OCI-LY3 (cell line): ENCODE data around the gene CCBE1.

Source experiments
- EZH2phosphoT487 ChIP-seq: fragments of 200-600 bp; shearing (Covaris generic); IDR thresholded peaks from 2 replicates; pipeline ENCODE4 v1.6.1; 2018; ENCODE audit warnings: antibody characterized with exemption, mixed run types, low read depth
- TF ChIP-seq, protein P1 (sequence below): fragments of 200-600, 300-600 bp; sonication (generic); IDR thresholded peaks from 2 replicates; pipeline ENCODE4 v1.5.1; 2014; ENCODE audit warnings: antibody characterized with exemption, low read length, low read depth

DNA sequence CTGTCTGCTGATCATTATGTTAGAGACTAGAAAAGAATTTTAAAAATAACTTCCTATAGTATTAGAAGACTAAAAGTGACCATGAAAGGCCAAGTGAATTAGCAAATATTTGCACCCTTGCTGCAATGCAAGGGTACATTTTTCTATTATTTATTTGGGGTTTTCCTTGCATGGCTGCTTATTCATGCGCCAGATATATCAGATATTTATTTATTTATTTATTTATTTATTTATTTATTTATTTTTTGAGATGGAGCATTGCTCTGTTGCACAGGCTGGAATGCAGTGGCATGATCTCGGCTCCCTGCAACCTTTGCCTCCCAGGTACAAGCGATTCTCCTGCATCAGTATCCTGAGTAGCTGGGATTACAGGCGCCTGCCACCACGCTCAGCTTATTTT is 211.8 kb downstream of the CCBE1 start:
- TF ChIP-seq, protein P1, sequence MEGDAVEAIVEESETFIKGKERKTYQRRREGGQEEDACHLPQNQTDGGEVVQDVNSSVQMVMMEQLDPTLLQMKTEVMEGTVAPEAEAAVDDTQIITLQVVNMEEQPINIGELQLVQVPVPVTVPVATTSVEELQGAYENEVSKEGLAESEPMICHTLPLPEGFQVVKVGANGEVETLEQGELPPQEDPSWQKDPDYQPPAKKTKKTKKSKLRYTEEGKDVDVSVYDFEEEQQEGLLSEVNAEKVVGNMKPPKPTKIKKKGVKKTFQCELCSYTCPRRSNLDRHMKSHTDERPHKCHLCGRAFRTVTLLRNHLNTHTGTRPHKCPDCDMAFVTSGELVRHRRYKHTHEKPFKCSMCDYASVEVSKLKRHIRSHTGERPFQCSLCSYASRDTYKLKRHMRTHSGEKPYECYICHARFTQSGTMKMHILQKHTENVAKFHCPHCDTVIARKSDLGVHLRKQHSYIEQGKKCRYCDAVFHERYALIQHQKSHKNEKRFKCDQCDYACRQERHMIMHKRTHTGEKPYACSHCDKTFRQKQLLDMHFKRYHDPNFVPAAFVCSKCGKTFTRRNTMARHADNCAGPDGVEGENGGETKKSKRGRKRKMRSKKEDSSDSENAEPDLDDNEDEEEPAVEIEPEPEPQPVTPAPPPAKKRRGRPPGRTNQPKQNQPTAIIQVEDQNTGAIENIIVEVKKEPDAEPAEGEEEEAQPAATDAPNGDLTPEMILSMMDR: no peak
- TF ChIP-seq EZH2phosphoT487: no peak
